Measurements from ENCODE around the gene SLC1A2.
A peak's percentile ranks its signal among the peaks of the same experiment; 100 is the strongest.

The SLC1A2 gene

GRCh38 chr11:35413598-35413997 is 5.8 kb downstream of the SLC1A2 start:
- no peak for DNase-seq (ENCODE audit: low read depth in 2 of 2)

- DNase-seq (ENCODE audit: low read depth in 2 of 2) = no peak
Measured at GRCh38 chr11:35412285-35412684, 7.1 kb downstream of the SLC1A2 start.

GRCh38 chr11:35407041-35407440 is 12.3 kb downstream of the SLC1A2 start:
- no peak for DNase-seq (ENCODE audit: low read depth in 2 of 2)

GRCh38 chr11:35404388-35404775 is 15.0 kb downstream of the SLC1A2 start:
- no peak for DNase-seq (ENCODE audit: low read depth in 2 of 2)

- DNase-seq (ENCODE audit: low read depth in 2 of 2) = no peak
Measured at GRCh38 chr11:35403765-35404387, 15.5 kb downstream of the SLC1A2 start.

GRCh38 chr11:35402751-35403660 is 16.4 kb downstream of the SLC1A2 start:
- DNase-seq (ENCODE audit: low read depth in 2 of 2) = no peak

GRCh38 chr11:35398881-35399280 is 20.5 kb downstream of the SLC1A2 start:
- DNase-seq (ENCODE audit: low read depth in 2 of 2) = no peak

- DNase-seq (ENCODE audit: low read depth in 2 of 2) = no peak
Measured at GRCh38 chr11:35394941-35395340, 24.4 kb downstream of the SLC1A2 start.

GRCh38 chr11:35393098-35393497 is 26.3 kb downstream of the SLC1A2 start:
- no peak for DNase-seq (ENCODE audit: low read depth in 2 of 2)

GRCh38 chr11:35391922-35392688 is 27.3 kb downstream of the SLC1A2 start:
- DNase-seq (ENCODE audit: low read depth in 2 of 2) = peak; percentile 91 to 93

- peak in 1 of 2 donors; percentile 27 for DNase-seq (ENCODE audit: low read depth in 2 of 2)
Measured at GRCh38 chr11:35390737-35391682, 28.3 kb downstream of the SLC1A2 start.

GRCh38 chr11:35389897-35390465 is 29.4 kb downstream of the SLC1A2 start:
- peak in 1 of 2 donors; percentile 17 for DNase-seq (ENCODE audit: low read depth in 2 of 2)

- no peak for DNase-seq (ENCODE audit: low read depth in 2 of 2)
Measured at GRCh38 chr11:35389112-35389511, 30.2 kb downstream of the SLC1A2 start.

GRCh38 chr11:35388061-35388460 is 31.3 kb downstream of the SLC1A2 start:
- no peak for DNase-seq (ENCODE audit: low read depth in 2 of 2)

GRCh38 chr11:35387111-35387982 is 32.0 kb downstream of the SLC1A2 start:
- DNase-seq (ENCODE audit: low read depth in 2 of 2) = no peak

- no peak for DNase-seq (ENCODE audit: low read depth in 2 of 2)
Measured at GRCh38 chr11:35383953-35384352, 35.4 kb downstream of the SLC1A2 start.

- DNase-seq (ENCODE audit: low read depth in 2 of 2) = no peak
Measured at GRCh38 chr11:35381709-35382322, 37.5 kb downstream of the SLC1A2 start.

GRCh38 chr11:35380603-35381002 is 38.8 kb downstream of the SLC1A2 start:
- no peak for DNase-seq (ENCODE audit: low read depth in 2 of 2)

- no peak for DNase-seq (ENCODE audit: low read depth in 2 of 2)
Measured at GRCh38 chr11:35377262-35377661, 42.1 kb downstream of the SLC1A2 start.
